Stimulated activated CD4-positive, alpha-beta T cell treated with anti-CD3 and anti-CD28 coated beads, Interleukin-1b, Interleukin-23, amount 100 ng/mL, for 48 hours (primary cell): Measurements from ENCODE around the gene SYT7.
A peak's percentile ranks its signal among the peaks of the same experiment; 100 is the strongest.

Experiments used
- DNase-seq: peaks from one replicate; pipeline ENCODE4 v3.0.0-alpha.2; 2020

SYT7 gene

DNA sequence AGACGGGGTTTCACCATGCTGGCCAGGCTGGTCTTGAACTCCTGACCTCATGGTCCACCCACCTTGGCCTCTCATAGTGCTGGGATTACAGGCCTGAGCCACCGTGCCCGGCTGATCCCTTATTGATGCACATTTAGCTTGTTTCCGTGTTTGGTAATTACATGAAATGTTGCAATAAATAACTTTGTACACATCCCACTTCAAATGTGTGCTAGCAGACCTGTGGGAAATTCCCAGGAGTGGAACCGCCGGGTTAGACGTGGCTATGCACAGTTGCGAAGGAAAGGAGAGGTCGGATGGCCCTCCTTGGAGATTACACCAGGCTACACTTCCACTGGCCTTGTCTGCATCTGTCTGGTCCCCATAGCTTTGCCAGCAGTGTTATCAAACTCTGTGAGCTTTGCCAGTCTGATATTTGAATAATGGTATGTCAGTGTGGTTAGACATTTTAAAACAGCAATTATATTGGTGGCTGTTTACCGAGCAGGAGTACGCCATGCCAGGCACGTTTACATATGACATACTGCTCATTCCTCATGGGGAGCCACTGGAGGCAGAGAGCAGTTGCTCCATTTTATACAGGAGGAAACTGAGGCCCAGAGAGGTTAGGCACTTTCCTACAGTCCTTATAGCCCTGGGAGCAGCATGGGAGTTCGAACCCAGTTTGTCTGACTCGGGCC lies 27.2 kb upstream of the SYT7 start:
- no peak for DNase-seq

DNA sequence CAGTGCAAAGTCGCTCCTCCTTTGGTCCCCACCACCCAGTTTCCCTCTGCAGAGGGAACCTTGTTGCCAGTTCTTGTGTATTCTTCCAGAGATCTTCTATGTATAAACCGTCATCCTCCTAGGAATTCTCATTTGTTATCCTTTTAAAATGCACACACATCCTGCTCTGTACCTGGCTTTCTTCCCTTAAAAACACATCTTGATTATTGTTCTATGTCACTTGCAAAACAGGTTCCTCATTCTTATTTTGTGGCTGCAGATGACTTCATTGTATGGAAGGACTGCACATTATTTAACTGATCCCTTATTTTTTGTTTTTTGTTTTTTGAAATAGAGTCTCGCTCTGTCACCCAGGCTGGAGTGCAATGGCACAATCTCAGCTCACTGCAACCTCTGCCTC lies 26.6 kb upstream of the SYT7 start:
- DNase-seq: no peak

DNA sequence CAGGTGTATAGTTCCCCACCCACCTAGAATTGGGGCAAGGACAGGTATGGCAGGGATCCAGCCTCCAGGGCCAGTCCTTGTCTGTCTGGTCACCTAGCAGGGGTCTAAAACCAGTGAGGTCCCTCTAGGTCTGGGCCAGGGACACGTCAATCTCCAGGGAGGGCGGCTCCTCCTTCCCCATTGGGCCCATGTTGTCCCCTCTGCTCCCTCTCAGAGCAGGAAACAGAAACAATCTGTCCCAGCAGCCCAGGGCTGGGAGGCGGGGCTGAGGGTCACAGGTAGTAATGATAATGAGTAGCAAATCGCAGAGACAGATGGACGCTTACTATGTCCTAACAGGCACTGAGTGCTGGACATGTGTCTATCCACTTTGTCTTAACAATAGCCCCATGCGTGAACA lies 22.8 kb upstream of the SYT7 start:
- DNase-seq: no peak

DNA sequence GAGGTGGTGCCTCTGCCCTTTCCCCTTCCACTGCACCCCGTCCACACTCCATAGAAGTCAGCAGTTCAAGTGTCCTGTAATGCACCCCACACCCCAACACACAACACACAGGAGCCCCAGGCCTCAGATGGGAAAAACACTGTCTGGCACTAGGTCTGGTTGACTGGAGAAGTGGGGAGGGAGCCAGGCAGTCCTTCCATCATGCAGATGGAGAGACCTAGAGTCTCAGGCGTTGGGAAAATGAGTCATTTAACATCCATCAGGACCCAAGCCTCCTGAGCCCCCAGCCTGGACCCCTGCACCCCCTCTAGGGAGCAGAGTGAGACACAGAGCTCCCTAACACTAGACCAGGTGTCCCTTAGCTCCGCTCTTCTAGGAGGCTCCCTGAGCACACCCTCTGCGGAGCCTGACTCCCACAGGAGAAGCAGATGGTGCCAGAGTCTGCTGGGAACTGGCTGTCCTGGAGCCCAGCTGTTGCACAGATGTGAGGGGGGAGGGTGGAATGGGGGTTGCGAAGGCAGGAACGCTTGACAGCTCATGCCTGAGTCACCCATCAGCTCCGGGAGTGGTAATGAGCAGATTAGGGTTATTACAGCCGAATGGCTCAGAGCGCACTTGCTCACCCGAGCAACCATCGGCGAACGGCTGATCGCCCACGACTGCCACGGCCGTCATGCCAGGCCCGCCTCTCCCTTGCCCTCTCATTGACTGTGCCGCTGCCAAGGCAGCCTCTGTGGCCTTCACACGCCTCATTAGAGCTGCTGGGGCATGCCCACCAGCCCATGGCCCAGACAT lies 22.1 kb upstream of the SYT7 start:
- no peak for DNase-seq

DNA sequence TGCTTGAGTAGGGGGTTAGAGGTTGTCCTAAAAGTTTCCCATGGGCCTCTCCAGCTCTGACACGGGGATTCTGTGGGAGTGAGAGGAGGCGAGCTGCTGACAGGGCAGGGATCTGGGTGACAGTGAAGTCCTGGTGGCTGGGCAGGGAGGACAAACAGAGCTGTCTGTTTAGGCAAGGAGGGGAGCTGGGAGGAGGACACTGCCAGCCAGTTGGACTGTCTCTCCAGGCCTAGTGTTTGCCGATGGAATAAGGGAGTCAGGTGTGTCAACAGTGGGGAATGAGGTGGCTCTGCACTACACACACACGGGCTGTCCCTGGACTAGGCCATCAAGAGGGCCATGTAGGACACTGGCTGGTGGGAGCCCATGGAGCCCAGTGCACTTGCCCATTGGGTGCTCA lies 20.6 kb upstream of the SYT7 start:
- DNase-seq: no peak

DNA sequence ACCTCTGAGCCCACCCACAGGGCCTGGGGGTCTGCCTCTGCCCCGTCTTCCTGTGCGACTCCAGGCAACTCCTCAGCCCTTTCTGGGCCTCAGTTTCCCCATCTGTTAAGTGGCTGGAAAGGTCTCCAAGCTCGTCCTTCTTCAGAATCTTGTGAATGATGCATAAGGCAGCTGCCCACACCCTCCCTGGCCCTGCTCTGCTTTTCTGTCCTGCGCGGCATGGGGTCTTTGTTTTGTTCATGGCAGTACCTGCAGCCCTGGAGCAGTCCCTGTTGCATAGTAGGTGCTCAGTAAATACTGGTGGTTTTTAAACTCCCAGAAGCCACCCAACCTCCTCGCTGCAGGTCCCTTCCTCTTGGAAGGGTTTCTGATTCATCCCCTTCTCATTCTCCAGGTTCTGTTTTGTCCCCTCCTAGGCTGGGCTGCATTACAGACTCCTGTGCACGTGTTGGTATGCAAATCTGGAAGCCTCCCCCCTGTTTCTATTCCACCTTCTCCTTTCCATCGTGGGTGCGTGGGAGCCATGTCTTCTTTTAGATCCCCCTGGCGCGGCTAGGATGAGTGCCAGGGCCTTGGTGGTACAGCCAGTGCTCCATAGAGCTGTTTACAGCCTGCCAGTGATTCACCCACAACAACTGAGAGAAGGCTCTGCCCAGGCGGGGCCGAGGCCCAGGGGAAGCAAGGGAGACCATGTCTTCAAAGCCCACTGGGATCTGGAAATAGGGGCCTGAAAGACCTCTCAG lies 19.3 kb upstream of the SYT7 start:
- no peak for DNase-seq

DNA sequence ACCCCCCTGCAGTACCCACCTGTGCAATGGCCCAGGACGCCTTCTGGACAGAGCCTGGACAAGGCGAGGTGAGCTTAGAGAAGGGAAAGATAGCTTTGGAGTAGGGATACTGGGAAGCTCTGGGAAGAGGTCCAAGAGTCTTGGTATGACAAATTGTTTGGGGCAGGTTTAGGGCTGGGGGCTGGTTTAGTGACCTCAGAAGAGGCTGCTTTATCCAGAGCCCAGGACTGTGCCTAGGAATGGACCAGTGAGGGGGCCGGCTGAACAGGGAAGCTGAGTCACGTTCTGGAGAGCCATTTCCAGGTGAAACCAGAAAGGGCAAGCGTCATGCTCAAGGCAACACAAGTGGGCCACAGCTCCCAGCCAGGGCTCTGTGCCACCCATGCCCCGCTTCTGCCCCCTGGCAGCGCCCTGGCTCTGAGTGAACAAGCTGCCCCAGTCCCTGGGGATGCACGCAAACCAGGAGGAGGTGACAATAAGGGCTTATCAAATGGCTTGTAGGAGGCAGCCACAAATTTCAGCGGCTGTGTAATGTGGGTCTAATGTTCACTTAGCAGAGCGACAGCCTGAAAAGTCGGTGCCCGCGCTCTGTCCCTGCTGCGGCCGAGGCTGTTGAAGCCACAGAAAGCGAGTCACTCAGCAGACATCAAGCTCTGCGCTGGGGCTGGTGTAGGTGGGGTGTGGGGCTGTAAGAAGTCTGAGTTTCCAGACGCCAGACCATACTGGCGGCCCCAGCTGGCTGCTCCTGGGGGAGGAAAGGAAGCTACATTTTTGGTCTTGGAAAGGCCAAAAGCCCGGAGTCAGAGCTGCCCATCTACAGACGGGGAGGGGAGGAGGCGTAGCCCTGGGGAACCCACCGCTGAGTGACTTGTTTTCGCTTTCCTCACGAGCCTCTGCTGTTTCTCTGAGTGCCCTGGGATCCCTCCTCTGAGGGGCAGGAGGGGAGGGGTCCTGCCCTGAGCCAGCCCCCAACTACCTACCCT lies 18.3 kb upstream of the SYT7 start:
- no peak for DNase-seq

DNA sequence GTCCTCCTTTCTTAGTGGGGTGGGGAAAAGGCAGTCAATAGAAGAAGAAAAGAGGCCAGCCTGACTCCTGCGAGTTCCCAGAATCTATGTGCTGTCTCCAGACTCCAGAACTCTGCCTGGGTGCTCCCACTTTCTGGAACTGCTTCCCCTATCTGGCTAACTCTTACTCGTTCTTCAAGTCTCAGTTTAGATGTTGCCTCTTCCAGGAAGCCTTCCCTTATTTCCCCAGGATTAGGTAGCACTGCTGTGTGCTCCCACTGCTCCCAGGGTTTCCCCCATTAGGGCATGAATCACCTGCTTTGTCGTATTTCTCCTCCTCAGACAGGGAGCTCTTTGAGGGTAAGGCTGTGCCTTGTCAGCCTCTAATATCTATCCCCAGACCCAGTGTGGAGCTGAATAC lies 17.5 kb upstream of the SYT7 start:
- DNase-seq: no peak

DNA sequence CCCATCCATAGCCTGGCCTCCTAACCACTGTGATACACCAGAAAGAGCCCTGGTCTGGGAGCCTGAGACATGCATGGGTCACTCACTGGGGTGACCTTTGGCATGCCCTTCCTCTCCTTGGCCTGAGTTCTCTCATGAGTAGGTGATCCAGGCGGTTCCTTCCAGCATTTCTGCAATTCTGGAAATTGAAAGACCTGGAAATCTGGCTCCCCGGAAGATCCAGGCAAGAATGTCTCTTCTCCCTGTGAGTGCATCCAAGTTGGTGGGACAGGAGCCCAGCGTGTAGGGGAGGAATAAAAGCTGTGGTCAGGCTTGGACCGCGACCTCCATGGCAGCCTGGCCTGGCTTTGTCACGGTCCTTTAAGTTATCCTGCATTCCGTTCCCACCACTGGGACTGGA lies 16.1 kb upstream of the SYT7 start:
- DNase-seq: no peak

DNA sequence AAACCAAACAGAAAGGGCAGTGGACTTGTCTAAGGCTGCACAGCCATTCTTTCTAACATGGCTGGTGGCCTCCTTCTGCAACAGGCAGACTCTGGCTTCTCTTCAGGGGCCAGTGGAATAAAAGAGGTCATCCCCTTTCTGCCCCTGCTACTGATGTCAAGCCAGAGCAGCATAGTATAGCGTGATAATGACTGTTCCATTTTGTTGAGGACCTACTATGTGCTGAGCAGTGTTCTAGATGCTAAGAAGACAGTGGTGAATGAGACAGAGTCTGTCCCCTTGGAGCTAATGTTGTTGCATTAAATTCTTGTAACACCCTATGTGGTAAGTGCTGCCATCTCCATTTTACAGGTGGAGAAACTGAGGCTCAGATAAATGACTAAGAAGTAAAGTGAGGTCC lies 15.7 kb upstream of the SYT7 start:
- DNase-seq: no peak

DNA sequence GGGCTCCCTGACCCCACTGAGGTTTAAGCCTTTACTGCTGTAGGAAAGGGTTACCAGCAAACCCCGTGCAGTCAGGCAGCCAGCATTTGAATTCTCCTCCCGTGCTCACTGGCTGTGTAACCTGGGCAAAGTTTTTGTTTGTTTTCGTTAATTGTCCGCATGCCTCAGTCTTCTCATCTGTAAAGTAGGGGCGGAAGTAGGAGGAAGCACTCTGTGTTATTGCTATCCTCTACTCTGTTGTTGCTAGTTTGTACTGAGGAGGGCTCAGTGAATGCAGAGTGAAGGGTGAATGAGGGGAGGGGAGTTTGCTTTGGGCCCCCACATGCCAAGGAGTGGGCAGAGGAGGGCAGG lies 14.0 kb upstream of the SYT7 start:
- no peak for DNase-seq

DNA sequence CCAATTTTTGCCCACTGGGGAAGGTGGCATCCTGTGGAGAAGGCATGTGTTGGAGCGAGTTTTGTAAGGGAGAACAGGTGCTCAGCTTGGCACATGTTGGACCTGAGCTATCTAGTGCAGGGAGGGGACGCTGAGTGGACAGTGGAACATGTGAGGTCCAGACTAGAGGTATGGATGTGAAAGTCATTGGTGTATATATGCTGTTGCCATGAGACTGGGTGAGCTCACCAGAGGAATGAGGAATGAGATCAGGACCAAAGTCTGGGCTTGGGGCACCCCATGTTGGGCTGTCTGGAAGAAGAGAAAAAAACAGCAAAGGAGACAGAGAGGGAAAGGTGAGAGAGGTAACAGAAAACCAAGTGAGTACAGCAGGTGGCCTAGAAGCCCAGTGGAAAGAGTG lies 12.3 kb upstream of the SYT7 start:
- no peak for DNase-seq

DNA sequence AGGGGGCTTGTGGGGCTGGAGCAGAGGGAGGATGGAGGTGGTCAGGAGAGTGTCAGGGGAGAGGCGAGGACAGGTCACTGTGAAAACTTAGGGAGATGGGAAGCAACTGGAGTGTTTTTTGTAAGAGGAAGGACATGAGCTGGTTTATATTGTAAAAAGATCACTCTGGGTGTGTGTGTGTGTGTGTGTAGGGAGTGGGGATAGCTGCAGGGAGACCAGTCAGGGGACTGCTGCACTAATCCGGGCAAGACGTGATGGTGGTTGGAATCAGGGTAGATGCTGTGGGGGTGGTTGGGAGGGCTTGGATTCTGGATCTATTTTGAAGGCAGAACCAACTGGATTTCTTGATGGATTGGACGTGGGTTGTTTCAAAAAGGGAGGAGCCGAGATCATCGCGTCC lies 11.3 kb upstream of the SYT7 start:
- DNase-seq: no peak

DNA sequence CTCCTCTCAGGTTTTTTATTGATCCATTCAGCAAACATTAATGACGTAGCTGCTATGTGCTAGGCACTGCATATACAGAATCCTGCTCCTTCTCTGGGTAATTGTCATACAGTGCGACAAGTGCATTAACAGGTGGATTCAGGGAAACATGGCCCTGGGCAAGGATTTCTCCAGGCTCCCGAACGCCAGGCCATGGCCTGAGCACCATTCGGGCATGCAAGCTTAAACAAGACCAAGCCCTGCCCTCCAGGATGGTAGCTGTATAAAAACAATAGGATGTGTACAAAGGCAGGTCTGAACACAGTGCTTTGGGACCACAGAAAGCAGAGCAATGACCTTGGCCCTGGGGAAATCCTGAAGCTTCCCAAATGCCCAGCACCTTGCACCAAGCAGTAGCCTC lies 9.1 kb upstream of the SYT7 start:
- no peak for DNase-seq

DNA sequence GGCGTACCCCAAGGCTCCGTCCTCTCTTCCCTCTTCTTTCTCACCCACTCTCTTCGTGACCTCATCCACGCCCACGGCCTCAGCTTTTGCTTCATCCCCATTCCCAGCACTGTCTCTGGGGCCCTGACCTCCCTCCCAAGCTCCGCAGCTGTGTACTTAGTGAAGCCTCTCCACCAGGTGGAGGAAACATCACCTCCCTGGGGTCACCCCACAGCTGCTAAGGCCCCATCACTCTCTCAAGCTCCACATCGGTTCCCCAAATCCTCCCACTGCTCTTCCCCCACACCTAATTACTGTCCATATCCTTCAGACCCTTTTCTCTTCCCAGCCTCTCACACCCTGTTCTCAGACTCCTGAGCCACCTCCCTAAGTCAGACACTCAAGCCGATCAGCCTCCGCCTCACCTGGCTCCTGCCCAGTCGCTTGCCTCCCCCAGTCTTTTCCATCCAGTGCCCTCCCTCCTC lies 7.9 kb upstream of the SYT7 start:
- DNase-seq: no peak

DNA sequence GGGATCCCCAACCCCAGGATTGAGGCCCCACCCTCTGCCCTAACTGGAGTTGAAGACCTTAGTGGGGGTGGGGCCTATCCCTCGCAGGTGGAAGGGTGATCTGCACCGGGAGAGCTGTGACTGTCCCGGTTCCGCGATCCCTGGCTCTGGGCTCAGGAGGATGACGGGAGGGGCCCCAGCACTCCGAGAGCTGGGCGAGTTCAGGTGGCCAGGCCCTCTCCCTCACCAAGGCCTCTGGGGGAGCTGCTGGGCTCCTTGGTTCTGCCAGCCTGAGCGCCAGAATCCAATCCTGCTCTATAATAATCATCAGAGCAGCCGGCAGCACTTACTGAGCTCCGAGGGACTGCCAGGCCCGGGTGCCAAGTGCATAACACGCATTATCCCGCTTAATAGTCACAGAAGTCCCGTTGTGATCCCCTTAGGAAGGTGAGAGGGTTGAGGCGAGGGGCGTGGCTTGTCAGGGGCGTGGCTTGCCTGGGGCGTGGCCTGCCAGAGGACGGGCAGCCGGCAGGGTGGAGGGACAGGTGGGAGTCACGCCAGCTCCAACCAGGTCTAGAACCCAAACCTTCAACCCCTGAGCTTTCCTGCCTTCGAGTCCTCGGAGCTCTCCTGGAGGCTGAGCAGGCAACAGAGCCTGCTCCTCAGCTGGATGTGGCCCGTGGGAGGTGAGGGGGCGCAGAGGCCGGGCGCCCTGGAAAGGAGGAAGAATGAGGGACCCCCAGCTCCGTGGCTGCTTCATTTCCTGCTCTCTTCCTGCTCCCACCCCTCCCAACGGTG lies 7.3 kb upstream of the SYT7 start:
- peak; percentile 59 for DNase-seq

DNA sequence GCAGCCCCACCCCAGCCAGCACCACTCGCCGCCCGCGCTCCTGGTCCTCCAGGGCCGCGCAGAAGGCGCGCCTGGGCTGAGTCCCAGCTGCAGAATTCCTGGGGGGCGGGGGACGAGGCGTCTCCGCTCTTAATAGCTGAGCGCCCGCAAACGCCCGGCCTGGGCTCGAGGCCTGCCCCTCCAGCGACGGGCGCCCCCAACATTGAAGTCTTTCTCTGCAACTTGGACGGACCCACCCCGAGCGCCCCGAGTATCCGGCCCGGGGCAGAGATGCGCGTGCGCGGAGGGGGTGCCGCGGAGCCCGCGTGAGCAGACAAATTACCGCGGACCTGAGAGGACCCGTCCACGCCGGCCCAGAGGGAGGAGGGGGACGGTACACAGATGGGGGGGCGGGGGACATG lies 6.7 kb upstream of the SYT7 start:
- DNase-seq: no peak

DNA sequence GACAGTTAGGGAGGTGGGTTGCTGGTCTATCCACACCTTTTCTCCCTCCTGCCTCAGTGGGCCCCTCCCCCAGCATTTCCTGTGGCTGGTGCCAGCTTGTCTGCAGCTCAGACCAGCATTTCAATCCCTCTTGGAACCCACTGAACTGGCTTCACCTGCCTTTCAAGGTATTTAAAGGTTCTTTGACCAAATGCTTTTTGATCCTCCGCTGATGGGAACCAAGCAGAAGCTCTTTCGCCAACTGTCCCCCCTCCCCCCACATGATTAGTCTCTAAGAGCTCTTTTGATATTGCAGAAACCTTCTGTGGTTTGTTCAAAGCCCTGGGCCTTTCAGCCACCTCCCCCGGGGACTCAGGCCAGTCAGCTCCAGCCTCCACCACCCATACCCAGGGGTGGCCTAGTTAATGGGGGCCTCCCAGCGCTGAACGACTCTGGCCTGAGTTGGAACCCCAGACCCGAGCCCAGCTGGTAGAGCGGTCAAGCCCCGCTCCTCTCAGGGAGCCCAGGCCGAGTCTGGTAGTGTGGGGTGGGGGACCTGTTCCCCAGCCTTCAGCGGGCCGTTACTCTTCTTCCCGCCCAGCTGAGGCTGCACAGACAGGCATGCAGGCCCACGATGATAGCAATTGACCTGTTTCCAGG lies 6.0 kb upstream of the SYT7 start:
- DNase-seq: no peak

DNA sequence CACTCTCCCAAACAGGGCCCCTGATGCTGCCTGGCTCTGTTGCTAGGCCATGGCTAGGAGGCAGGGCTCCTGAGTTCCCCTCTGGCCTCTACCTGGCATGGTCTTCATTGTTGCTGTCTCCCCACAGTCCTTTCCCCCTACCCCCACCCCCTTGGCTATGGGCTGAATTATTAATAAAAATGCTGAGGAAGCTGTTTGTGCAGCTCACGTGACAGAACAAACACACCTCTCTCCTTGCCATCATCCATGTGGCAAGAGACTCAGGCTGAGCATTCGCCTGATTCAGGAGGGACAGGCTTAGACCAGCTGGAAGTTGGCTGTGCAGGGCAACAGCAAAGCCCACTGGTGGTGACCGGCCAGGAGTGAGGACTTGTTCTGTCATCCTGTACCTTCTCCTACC lies 4.2 kb upstream of the SYT7 start:
- DNase-seq: no peak

DNA sequence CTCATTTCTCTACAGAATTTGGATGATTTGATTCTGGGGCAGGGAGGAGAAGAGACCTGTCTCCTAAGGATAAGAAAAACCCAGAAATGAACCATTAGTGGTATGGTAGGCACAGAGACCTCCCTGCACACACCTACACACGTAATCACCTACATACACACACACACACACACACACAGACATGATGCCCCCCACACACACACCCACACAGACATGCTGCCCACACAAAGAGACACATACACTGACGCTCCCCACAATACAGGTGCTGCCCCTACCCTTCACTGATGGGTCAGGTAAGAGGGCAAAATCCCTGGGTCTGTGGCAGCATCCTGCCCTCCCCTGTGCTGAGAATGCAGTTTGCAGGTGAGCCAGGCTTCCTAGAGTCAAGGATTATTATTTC lies 1.1 kb upstream of the SYT7 start:
- no peak for DNase-seq

DNA sequence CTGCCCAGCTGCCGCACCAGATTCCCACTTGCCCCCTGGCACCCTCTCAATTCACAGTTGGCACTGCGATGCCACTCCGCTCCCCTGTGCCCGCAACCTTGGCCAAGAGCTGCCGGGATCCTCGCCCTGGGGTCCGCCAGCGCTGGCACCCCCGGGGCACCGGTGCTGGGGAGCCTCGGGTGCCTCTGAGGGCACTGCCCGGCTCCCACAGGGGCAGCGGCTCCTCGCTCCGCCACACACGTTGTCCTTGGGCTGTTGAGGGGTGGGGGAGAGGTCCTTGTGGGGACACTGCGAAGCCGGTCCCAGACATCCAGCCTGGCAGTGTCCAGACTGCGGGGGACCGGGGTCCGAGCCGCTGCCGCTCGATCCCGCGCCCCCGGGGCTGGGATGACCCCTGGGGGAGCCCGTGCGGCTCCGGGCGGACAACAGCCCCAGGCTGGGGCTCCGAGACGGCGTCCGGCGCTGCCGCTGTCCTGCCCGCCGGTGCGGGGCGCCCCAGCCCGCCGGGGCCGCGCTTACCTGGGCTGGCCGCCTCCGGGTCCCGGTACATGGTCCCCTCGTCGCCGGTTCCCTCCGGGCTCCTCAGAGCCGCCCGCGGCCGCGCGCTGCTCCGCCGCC lies 496 bp downstream of the SYT7 start:
- no peak for DNase-seq
